ENCODE measurements around the gene EXOC4.
"Not testable (repeated sequence)": the region's sequence is repeated elsewhere in the genome, so short reads cannot be mapped to it uniquely, and the experiment has no call there.

EXOC4 gene

DNA sequence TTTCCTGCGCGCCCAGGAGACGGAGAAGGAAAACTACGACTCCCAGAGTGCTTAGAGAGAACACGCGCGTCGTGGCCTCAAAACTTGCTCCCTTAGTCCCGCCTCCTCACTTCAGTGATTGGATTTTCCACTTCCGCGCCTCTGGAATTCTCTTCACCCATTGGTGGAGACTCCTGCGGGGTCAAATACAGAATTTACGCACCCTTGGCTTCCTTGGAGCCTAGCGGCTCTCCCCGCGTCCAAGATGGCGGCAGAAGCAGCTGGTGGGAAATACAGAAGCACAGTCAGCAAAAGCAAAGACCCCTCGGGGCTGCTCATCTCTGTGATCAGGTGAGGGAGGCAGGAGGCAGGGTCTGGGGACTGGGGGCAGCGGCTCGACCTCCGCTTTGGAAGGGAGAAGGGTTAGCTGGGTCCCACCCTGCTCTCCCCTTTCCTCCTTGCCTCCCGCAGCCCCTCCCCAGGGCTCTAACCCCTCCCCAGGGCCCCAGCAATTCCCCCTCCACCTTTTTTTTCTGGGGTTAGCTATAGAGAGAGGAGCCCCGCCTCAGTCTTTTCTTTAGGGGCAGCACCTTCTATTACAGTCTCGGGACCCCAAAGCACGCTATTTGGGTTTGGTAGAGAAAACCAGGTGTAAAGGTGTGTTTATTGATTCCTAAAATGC lies at the start of gene EXOC4:
Gene EXOC4 (plus strand): TSS at position 221 of the 661 bp plus-strand sequence.
- DNase-seq = peak; percentile 91

DNA sequence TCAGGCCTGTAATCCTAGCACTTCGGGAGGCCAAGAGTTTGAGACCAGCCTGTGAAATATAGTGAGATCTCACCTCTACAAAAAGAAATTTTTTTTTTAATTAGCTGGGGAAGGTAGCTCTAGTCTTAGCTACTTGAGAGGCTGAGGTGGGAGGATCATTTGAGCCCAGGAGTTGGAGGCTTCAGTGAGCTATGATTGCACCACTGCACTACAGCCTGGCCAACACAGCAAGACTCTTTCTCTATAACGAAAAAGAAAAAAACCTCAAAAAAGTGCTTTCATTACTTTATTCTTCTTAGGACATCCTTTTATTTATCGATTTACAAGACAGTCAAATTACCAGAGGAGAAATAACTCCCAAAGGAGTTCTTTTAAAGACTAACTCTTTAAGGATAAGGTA lies 49.4 kb upstream of the EXOC4 start:
- no peak for DNase-seq

DNA sequence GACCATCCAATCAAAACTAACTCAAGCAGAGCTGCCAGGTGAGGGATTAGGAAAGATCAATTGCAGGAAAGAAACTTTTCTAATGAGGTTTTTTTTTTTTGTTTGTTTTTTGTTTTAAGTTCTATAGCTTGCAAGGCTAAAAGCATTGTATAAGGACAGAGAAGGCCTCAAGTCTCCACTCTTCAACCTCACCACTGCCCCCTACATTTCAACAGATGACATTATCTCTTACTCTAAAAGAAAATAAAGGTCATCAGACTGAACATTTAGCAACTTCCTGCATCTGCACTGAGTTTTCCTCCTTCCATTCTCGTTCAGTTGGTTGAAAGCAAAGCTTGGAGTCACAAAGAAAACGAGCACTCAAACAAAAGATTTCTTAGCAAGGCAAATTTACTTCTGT lies 45.2 kb upstream of the EXOC4 start:
- DNase-seq = no peak

GRCh38 chr7:133210817-133211216 lies 42.1 kb upstream of the EXOC4 start:
- DNase-seq = not testable (repeated sequence)

DNA sequence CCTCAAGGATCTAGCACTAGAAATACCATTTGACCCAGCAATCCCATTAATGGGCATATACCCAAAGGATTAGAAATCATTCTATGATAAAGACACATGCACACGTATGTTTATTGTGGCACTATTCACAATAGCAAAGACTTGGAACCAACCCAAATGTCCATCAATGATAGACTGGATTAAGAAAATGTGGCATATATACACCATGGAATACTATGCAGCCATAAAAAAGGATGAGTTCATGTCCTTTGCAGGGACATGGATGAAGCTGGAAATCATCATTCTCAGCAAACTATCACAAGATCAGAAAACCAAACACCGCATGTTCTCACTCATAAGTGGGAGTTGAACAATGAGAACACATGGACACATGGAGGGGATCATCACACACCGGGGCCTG lies 39.1 kb upstream of the EXOC4 start:
- DNase-seq = not testable (repeated sequence)

- no peak for DNase-seq
These were observed 35.1 kb upstream of the EXOC4 start for GRCh38 chr7:133217773-133218172.

DNA sequence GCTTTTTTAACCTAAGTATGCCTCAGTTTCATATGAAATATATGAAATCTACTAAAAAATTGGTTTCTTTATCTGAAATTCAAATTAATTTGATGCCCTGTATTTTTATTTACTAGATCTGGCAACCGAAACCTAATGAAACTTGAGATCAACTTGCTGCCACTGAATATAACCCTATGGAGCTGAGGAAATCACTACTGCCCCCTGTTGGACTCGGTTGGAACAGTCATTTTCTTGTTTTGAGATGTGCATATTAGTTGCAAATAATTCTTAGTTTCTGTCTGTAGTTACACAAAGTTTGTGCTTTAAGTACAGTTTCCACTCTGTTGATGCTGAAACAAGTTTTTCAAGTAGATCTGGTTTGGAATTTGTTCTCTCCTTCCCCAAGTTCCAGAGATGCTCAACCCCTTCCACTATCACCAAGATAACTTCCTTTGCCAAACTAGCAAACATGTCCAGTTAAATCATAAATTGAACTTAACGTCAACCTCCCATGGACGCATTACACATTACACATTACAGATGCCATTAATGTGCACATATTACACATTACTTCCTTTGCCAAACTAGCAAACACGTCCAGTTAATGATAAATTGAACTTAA lies 22.2 kb upstream of the EXOC4 start:
- peak; percentile 57 for DNase-seq

- no peak for DNase-seq
These were observed 19.7 kb upstream of the EXOC4 start for GRCh38 chr7:133233142-133233541.

- DNase-seq = no peak
These were observed 17.7 kb upstream of the EXOC4 start for GRCh38 chr7:133234961-133235875.

GRCh38 chr7:133237545-133237944 lies 15.3 kb upstream of the EXOC4 start:
- no peak for DNase-seq

- no peak for DNase-seq
These were observed 12.6 kb upstream of the EXOC4 start for GRCh38 chr7:133240302-133240701.

DNA sequence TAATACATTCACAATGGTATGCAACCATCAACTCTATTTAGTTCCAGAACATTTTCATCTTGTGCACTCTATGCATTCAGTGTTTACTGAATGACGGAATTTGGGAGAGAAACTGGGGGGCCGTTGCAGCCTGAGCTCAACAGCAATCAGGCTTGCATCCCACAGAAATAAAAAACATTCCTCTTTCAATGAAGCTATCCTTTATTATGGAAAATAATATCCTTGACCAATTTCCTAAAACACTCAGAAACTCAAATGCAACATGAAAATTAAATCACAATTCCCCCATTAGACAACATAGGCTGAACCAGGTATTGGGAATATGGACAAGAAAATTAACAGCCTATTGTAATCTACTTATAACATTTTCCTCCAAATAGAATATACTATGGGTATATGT lies 6.3 kb upstream of the EXOC4 start:
- no peak for DNase-seq

GRCh38 chr7:133248901-133249300 lies 4.0 kb upstream of the EXOC4 start:
- DNase-seq = no peak

GRCh38 chr7:133252506-133252857 lies 396 bp upstream of the EXOC4 start:
- no peak for DNase-seq

GRCh38 chr7:133253519-133253875 lies 619 bp downstream of the EXOC4 start:
- DNase-seq = peak; percentile 8

- no peak for DNase-seq
These were observed 2.6 kb downstream of the EXOC4 start for GRCh38 chr7:133255486-133255885.

DNA sequence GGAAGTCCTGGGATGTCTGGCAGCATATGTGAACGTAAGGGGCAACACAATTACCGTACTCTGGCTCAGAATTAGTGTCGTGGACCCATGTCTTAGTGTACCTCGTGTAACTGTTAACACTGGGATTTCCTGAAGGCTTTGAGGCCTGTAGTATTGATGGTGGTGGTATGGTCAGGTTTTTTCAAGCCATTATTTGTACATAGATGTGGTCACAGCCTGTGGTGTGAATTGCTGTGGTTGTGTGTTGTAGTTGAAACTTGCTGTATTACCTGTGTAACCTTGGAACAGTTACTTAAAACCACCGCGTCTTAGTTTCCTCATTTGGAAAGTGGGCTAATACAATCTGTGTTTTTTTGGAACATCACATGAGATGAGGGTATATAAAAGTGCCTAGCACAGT lies 5.3 kb downstream of the EXOC4 start:
- DNase-seq = no peak

- no peak for DNase-seq
These were observed 12.9 kb downstream of the EXOC4 start for GRCh38 chr7:133265821-133266220.

DNA sequence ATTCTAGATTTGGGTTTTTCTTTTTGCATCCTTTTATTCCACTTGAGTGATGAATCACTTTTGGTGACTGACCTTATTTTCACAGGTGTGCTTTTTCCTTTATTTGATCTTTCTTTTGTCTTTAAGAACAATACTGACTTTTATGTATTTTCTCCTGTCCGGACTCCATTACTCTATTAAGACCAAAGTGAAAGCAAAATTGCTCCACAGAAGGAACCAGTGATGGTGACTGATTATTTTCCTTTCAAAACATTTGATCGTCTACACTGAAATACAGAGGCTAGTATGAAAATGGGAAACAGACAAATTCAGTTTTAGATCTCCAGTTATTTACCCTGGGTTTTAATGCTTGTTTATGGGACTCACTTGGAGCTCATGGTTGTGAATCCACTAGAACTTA lies 15.5 kb downstream of the EXOC4 start:
- DNase-seq = no peak

GRCh38 chr7:133272336-133272735 lies 19.5 kb downstream of the EXOC4 start:
- no peak for DNase-seq

GRCh38 chr7:133273227-133273626 lies 20.3 kb downstream of the EXOC4 start:
- no peak for DNase-seq

GRCh38 chr7:133274265-133274664 lies 21.4 kb downstream of the EXOC4 start:
- no peak for DNase-seq

GRCh38 chr7:133275008-133275407 lies 22.1 kb downstream of the EXOC4 start:
- DNase-seq = no peak

- no peak for DNase-seq
These were observed 22.7 kb downstream of the EXOC4 start for GRCh38 chr7:133275446-133276095.

Measured in stimulated activated CD4-positive, alpha-beta T cell treated with anti-CD3 and anti-CD28 coated beads, Interleukin-15, amount 100 ng/mL, for 24 hours (primary cell).